HFFc6 (cell line): ENCODE measurements around the gene SELENOS. TPM values are rescaled to one million over a fixed set of nuclear protein-coding genes. Genes with fewer than 3 reads are reported as not detected.
"Not testable (repeated sequence)": the region's sequence is repeated elsewhere in the genome, so short reads cannot be mapped to it uniquely, and the experiment has no call there.

Experiments
- DNase-seq: peaks from one replicate; pipeline ENCODE4 v3.0.0-alpha.2; 2018
- H3K27ac Mint-ChIP-seq: 2 replicates; pipeline ENCODE4 v1.8.0; 2020; ENCODE audit warnings: mild to moderate bottlenecking, mixed read lengths
- H3K27me3 Mint-ChIP-seq: 2 replicates; pipeline ENCODE4 v1.8.0; 2021; ENCODE audit warnings: mild to moderate bottlenecking, moderate library complexity, mixed read lengths; ENCODE audit not compliant: insufficient read depth
- H3K36me3 Mint-ChIP-seq: 2 replicates; pipeline ENCODE4 v1.8.0; 2021; ENCODE audit warnings: low read depth, mixed read lengths
- H3K4me1 Mint-ChIP-seq: 2 replicates; pipeline ENCODE4 v1.8.0; 2020; ENCODE audit warnings: low read depth, mixed read lengths
- H3K4me3 Mint-ChIP-seq: 2 replicates; pipeline ENCODE4 v1.8.0; 2020; ENCODE audit warnings: mild to moderate bottlenecking, moderate library complexity, mixed read lengths
- H3K9me3 Mint-ChIP-seq: 2 replicates; pipeline ENCODE4 v1.8.0; 2020; ENCODE audit warnings: mild to moderate bottlenecking, mixed read lengths
- total RNA-seq, 6 experiments: library from RNA; stranded (reverse); fragmentation: NEBNext Ultra II Directional; extraction: Animal tissue kit (Norgen Biotek cat#: 25700); gene quantifications; 2 replicates in 1 of 6; 3 replicates in 5 of 6; pipeline ENCODE4 v1.2.3, GENCODE V29; 2021
- TF ChIP-seq, protein P1 (sequence below): fragments of 200-600 bp; sonication (generic); IDR thresholded peaks from 2 replicates; pipeline ENCODE4 v1.5.0; 2021; ENCODE audit warnings: antibody characterized with exemption, mild to moderate bottlenecking

The SELENOS gene
- total RNA-seq, 6 experiments from 2014 or later, result 73.1 to 83.1 (median 80.0) TPM

DNA sequence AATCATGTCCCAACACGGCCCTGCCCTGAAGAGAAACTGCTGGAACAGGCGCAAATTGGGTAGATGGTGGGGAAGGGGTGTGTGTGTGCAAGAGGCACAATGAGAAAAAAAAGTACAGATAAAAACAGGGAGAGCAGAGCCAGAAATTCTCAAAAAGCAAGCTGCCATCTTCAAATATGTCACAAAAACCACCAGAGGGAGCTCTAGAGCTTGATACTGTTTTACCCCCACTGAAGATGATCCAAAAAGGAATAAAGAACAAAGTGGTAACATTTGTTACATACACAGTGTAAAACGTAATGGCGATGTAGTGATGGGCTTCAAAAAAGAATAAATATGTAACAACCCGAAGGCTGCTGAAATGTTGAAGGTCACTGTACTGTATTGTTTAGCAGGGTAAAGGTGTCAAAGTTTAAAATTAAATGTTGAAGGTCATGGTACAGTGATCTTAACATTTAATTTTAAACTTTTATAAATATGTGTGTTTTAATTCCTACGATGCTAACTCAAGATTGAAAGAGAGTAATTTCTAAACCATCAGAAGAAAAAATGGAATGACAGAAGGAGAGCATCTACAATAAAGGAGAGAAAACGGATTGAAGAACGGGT is 11.7 kb upstream of the SELENOS start:
- DNase-seq, result peak; percentile 53
- TF ChIP-seq, protein P1, sequence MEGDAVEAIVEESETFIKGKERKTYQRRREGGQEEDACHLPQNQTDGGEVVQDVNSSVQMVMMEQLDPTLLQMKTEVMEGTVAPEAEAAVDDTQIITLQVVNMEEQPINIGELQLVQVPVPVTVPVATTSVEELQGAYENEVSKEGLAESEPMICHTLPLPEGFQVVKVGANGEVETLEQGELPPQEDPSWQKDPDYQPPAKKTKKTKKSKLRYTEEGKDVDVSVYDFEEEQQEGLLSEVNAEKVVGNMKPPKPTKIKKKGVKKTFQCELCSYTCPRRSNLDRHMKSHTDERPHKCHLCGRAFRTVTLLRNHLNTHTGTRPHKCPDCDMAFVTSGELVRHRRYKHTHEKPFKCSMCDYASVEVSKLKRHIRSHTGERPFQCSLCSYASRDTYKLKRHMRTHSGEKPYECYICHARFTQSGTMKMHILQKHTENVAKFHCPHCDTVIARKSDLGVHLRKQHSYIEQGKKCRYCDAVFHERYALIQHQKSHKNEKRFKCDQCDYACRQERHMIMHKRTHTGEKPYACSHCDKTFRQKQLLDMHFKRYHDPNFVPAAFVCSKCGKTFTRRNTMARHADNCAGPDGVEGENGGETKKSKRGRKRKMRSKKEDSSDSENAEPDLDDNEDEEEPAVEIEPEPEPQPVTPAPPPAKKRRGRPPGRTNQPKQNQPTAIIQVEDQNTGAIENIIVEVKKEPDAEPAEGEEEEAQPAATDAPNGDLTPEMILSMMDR, result peak; percentile 87
- Mint-ChIP-seq H3K36me3 (peaks cover 33% of the 10 kb centered on the region), H3K27ac (peak overlapping the region; percentile 18; the same call in 1 of the 2 replicates), H3K4me3 (no peak overlapping the region), H3K9me3 (peaks cover 7% of the 10 kb centered on the region; the same call in 1 of the 2 replicates), H3K27me3 (peaks cover 2% of the 10 kb centered on the region; the same call in 1 of the 2 replicates), H3K4me1 (peaks cover 27% of the 10 kb centered on the region)

DNA sequence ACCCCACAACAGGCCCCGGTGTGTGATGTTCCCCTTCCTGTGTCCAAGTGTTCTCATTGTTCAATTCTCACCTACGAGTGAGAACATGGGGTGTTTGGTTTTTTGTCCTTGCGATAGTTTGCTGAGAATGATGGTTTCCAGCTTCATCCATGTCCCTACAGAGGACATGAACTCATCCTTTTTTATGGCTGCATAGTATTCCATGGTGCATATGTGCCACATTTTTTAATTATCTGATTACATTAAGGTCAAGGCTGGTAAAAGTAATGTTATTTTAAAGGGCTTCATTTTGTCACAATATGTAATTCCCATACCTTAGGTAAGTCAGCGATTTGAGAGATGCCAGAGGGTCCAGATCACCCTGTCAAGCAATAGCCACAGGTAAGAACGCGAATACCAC is 10.1 kb upstream of the SELENOS start:
- H3K36me3 Mint-ChIP-seq, result peaks cover 30% of the 10 kb centered on the region

DNA sequence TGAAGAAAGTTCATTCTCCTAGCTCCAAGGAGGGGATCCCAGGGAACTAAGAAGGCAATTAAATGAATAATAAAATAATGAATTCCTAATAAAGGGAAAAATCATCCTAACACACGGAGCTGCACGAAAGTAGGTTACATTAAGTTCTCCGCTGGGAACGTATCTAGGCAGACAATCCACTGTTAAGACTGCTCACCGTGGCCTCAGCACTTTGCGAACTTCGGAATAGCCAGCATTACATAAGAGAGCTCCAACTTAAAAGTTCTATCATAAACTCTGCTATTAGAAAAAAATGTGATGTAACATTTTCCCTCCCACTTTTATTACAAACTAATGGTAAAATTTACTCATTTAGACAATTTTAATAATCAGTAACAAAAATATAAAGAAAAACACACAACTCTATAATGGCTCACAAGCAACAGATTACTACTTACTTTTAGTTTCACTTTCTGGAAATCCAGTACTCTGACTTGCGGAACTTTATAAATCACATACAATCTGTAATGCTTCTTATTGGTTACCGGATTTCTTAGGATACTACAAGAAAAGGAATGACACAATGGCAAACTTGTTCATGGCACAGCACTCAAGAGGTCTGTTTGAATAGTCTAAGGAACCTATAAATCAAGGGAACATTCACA is 9.3 kb upstream of the SELENOS start:
- no peaks in the 10 kb centered on the region for H3K9me3 Mint-ChIP-seq
- DNase-seq, result no peak
- H3K4me1 Mint-ChIP-seq, result peaks cover 8% of the 10 kb centered on the region
- TF ChIP-seq, protein P1, result no peak
- H3K27me3 Mint-ChIP-seq, result peaks cover 2% of the 10 kb centered on the region; the same call in 1 of the 2 replicates
- H3K27ac Mint-ChIP-seq, result no peak overlapping the region
- peaks cover 34% of the 10 kb centered on the region for H3K36me3 Mint-ChIP-seq
- no peak overlapping the region for H3K4me3 Mint-ChIP-seq

More for the DNA sequence above, 10.1 kb upstream of the SELENOS start:
- not testable (repeated sequence) for H3K27ac Mint-ChIP-seq, H3K4me3 Mint-ChIP-seq, DNase-seq, H3K27me3 Mint-ChIP-seq, H3K9me3 Mint-ChIP-seq
- H3K4me1 Mint-ChIP-seq, result peaks cover 16% of the 10 kb centered on the region

DNA sequence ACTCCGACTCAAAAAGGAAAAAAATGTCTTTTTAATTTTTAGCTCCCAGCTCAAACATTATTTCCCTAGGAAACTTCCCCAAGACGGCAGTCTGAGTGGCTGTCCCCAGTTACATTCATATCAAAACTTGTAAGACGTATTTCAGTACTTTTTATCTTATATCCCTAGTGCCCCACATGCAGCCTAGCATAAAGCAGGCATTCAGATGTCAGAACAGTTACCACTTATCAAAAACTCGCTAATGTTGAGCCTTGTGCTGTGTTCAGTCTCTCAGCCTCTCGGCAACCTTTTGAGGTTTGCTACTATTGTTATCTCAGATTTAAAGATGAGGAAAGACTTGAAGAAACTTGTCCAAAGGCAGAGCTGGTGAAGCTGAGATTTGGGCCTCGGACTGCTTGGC is 6.6 kb upstream of the SELENOS start:
- H3K27me3 Mint-ChIP-seq, result peaks cover 2% of the 10 kb centered on the region; the same call in 1 of the 2 replicates
- peaks cover 2% of the 10 kb centered on the region for H3K4me1 Mint-ChIP-seq
- H3K27ac Mint-ChIP-seq, result no peak overlapping the region
- no peak overlapping the region for H3K4me3 Mint-ChIP-seq
- H3K9me3 Mint-ChIP-seq, result no peaks in the 10 kb centered on the region
- TF ChIP-seq, protein P1, result no peak
- peaks cover 38% of the 10 kb centered on the region for H3K36me3 Mint-ChIP-seq
- DNase-seq, result no peak

DNA sequence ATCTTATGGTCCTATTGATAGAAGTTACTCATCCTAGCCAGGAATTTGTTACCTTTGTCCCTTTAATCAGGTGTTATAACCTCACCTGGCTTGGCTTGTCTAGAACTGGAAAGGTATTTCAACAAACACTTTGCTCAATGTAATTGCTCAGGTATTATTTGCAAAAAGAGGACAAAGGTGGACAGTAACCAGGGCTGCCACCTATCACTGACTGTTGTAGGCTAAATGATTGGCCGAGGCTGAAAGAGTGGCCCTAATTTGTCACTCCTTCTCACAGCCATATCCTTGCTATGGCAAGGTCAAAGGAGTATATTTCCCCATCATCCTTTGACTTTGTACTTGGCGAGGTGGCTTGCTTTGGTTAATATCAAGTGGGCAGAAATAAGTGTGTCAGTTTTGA is 2.7 kb upstream of the SELENOS start:
- Mint-ChIP-seq H3K4me1 (peaks cover 14% of the 10 kb centered on the region), H3K27ac (no peak overlapping the region)
- DNase-seq, result no peak

More for the DNA sequence above, 2.7 kb upstream of the SELENOS start:
- Mint-ChIP-seq H3K4me3 (no peak overlapping the region), H3K27me3 (no peaks in the 10 kb centered on the region; the same call in 1 of the 2 replicates), H3K36me3 (peaks cover 33% of the 10 kb centered on the region), H3K9me3 (no peaks in the 10 kb centered on the region)
- TF ChIP-seq, protein P1, result no peak
